Superior temporal gyrus (tissue), 1 donor: ENCODE results near the gene EFHC1.
"Not testable (repeated sequence)": the region's sequence is repeated elsewhere in the genome, so short reads cannot be mapped to it uniquely, and the experiment has no call there.

Experiments
- DNase-seq: peaks from one replicate; pipeline ENCODE4 v3.0.0-alpha.2; 2016; ENCODE audit errors: extremely low spot score

Gene EFHC1

DNA sequence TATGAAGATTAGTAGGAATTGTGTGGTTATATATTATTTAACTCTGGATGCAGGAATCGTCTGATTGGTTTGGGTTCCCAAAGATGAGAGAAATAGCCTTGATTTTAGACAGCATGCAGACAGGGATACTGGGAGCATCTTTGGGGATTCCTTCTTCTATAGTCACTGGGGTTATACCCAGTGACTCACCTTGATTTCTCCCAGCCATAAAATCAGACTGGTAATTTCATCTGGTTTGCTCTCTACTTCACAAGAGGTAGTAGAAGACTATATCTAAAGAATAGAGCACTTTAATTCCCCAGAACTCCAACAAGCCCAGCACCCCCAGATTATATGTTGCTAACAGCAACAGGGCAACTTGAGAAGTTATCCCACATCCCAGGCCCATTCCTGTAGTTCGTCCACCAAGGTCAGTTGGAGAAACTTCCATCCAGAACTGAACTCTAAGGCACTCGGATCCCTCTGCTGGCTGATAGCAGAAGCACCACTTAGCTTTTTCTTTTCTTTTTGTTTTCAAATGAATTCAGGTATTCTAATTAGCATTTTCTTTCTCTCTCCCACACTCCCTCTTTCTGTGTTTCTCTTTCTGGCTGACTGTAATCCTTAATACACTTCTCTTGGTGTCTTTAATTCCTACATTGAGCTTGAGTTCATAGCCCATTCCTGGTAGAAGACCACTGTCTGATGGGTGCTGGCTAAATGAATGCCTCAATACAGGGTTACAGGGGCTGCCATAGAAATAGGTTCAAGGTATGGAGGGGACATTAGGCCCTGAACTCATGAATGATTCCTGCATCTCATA, 20.4 kb upstream of the EFHC1 start:
- DNase-seq, result peak; percentile 92

GRCh38 chr6:52400313-52401041, 19.7 kb upstream of the EFHC1 start:
- DNase-seq, result no peak

- DNase-seq, result no peak
Measured at GRCh38 chr6:52403086-52403485, 17.1 kb upstream of the EFHC1 start.

DNA sequence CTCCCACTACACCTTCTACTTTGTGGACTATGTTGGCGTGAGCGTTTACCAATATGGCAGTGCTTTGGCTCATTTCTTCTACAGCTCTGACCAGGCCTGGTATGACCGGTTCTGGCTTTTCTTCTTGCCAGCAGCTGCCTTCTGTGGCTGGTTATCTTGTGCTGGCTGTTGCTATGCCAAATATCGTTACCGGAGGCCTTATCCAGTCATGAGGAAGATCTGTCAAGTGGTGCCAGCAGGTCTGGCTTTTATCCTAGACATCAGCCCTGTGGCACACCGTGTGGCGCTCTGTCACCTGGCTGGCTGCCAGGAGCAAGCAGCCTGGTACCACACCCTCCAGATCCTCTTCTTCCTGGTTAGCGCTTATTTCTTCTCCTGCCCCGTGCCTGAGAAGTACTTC, 16.5 kb upstream of the EFHC1 start:
- DNase-seq, result no peak

GRCh38 chr6:52405243-52405642, 14.9 kb upstream of the EFHC1 start:
- no peak for DNase-seq

- no peak for DNase-seq
Measured at GRCh38 chr6:52407467-52407866, 12.7 kb upstream of the EFHC1 start.

DNA sequence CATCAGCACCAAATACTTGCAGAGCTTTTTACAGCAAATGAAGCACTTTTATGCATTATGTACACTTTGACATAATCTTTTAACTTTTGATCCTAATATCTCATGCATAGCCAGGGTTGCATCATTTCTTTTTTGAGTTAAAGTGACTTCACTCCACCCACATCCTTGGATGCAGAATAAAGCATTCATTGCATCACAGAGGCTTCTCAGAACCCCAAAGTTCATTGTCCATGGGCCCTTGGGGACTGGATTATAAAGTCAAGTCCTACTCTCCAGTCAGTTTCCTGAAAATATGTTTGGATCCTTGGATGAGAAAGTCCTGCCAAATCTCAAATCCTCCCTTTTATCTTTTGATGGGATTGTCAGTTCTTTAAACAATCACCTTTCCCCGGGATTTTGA, 10.6 kb upstream of the EFHC1 start:
- DNase-seq, result no peak

- no peak for DNase-seq
Measured at GRCh38 chr6:52410979-52411378, 9.2 kb upstream of the EFHC1 start.

GRCh38 chr6:52411911-52412310, 8.2 kb upstream of the EFHC1 start:
- DNase-seq, result no peak

GRCh38 chr6:52415333-52415732, 4.8 kb upstream of the EFHC1 start:
- no peak for DNase-seq

DNA sequence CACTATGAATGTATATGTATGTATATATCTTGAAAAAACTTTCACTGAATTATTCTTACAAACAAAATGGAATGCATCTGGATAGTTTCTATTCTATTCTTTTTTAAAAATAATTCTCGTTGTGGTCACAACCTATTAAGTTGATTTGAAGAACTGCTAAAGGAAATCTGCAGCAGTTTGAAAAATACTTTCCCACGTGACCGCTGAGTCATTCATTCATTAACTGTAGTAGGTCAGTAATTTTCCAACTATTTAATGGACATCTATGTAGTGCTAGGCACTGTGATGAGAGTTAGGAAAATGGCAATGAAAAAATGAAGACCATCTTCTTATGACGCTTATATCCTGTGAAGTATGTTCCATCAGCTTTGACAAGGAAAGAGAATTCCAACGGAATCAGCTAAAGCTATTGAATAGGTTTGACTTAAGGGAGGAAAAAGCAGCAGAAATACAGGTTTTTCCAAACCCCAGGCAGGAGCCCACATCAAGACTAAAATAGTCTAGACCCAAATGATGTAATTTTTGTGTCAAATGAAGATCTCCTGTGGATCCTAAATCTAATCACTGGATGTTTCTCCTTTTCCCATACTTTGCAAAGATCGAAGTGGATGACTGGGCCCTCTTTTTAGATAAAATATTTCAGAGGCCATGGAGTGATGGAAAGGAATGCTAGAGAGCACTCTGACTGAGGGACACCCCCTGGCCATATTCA, 4.1 kb upstream of the EFHC1 start:
- no peak for DNase-seq

DNA sequence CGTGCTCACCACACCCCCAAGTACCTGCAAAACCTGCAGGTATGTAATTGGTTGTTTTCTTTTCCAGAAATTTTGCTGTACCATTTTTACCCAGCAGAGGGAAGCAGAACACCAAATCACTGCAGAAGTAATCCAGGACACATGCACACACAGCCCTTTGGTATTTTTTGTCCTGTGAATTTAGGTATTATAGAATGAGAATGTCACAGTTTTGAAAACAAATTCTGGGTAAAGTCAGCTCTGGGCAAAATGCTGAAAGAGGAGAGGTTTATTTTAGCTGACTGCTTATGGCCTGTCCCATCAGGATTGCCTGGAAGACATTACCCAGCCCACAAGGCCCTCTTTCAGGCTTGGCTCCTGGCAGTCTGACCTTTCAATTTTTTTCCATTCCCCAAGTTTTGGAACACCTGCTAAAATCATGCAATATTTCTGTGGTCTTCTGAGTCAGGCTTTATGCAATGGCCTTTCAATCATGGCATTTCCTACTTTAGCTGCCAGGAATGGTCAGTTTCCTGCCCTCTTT, 3.5 kb upstream of the EFHC1 start:
- DNase-seq, result peak; percentile 85

DNA sequence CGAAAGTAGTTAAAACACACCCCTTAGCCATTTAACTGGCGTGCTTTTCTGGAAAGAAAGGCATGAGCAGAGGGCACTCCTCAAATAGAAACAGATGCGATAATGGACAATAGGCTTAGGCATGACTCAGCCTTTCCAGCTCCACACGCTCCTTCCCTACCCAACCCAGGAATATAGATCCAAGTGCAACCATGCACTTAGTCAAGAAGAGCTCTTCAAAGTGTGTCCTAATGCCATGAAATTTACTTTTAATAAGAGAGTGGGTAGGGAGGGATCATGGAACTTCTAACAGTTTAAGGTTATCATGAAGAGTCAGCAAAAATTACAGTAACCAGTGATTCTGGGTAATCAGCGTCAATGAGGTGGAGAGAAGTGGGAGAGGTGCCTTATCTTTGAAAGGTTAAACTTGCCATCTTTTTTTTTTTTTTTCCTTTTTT, 2.4 kb upstream of the EFHC1 start:
- DNase-seq, result no peak

DNA sequence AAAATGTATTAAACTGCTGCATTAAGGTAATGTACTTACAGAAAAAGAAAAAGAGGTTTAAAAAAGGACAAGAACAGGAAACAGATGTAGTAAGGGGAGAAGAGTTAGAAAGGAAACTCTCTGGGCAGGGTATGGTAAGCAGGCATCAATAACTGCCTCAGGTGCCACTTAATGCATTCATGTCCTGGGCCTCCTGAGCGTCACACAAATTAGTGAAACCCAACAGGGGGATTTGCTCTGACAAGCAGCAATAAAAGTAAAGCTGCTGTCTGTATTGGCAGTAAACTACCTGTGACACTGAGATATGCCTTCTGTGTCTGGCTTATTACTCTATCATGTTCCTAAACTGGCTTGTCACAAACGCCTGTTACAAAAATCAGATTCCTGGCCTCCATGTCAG, 1.5 kb upstream of the EFHC1 start:
- DNase-seq, result no peak

- DNase-seq, result peak; percentile 58
Measured at GRCh38 chr6:52420668-52421358, 671 bp downstream of the EFHC1 start.

DNA sequence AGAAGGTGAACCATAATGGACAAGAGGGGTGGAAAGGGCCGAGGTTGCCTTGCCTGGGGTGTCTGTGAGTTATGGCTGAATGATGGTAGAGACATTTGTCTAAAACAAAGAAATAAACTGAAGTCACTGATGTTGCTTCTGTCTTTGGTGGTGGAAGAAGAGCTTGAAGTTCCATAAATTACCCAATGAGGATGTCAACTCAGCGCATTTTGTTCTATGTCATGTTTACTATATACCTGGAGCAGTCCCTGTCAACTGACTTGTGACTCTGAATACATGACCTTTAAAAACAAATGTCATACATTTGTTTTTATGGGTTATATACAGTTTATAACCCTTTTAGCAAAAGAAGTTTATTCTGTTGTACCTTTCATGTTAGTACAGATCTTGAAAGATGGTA, 2.0 kb downstream of the EFHC1 start:
- DNase-seq, result no peak

- no peak for DNase-seq
Measured at GRCh38 chr6:52423448-52423847, 3.3 kb downstream of the EFHC1 start.

DNA sequence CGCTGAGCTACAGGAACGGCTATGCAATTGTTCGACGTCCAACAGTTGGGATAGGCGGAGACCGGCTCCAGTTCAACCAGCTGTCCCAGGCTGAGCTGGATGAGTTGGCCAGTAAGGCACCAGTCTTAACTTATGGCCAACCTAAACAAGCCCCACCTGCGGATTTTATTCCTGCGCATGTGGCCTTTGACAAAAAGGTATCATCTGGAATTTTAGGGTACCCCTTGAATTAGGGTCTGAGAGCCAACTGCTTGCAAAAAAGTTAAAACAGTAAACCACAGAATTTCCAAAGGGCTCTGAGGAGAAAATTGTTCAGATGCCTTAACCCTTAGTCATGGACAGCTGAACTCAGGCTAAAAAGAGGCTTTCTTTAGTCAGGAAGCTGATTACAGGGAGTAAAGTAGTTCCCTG, 3.8 kb downstream of the EFHC1 start:
- no peak for DNase-seq

DNA sequence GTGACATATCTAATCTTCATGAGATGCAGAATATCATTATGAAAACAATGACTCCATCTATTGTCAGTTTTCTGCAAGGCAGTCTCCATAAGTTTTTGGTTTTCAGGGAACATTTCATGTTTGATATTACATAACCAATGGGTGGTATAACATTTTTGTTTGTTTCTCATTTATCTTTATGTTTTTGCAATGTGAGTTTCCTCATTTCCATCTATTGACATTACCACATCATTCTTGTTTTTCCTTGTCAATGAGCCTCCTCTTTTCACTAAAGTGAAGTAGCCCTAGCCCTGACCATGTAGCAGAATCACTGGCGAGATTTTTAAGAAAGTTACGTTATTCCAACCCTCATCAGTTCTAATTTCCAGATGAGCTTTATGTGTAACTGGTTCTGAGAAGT, 4.4 kb downstream of the EFHC1 start:
- DNase-seq, result no peak

DNA sequence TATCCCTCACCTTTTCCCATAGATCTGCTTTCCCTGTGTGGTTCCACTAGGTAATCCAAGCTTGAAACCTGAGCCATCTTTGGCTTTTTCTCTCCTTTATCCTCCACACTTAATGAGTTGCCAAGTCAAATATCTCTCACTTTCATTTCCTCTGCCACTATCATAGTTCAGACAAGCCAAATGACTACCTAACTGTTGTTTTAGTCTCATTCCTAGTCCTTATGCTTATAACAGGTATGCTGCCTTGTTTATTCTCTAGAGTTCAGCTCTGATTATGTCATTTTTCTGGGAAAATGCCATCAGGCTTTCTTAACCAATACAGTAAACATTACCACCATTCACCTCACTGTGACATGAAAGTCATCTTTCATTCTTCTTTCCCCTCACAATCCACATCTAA, 6.5 kb downstream of the EFHC1 start:
- no peak for DNase-seq

DNA sequence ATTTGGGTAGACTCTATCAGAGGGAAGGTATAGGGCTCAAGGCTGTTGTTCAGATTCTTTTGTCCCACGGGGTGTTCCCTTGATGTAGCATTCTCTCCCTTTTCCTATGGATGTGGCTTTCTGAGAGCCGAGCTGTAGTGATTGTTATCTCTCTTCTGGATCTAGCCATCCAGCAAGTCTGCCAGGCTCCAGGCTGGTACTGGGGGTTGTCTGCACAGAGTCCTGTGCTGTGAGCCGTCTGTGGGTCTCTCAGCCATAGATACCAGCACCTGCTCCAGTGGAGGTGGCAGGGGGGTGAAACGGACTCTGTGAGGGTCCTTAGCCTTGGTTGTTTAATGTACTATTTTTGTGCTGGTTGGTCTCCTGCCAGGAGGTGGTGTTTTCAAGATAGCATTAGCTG, 13.2 kb downstream of the EFHC1 start:
- not testable (repeated sequence) for DNase-seq

GRCh38 chr6:52435345-52435744, 15.2 kb downstream of the EFHC1 start:
- DNase-seq, result no peak
